OCI-LY1 (cell line): ENCODE results near the gene RET.
A peak's percentile ranks its signal among the peaks of the same experiment; 100 is the strongest.

Source experiments
- H2AFZ ChIP-seq: fragments of 200-600 bp; sonication (generic), shearing (Covaris generic); 2 replicates; pipeline ENCODE4 v1.6.0; 2014; ENCODE audit warnings: antibody characterized with exemption, mild to moderate bottlenecking, low read length
- H3F3A ChIP-seq: fragments of 200-600 bp; sonication (generic), shearing (Covaris generic); 2 replicates; pipeline ENCODE4 v1.6.0; 2014; ENCODE audit warnings: mild to moderate bottlenecking, antibody characterized with exemption, low read length, moderate library complexity; ENCODE audit not compliant: insufficient read depth
- H3K27ac ChIP-seq: fragments of 200-600 bp; sonication (generic); 2 replicates; pipeline ENCODE4 v1.5.1; 2014; ENCODE audit warnings: low read length, mixed run types, mild to moderate bottlenecking, low read depth; ENCODE audit not compliant: poor library complexity, severe bottlenecking
- H3K27me3 ChIP-seq: fragments of 200-600 bp; sonication (generic); 2 replicates; pipeline ENCODE4 v1.6.0; 2014; ENCODE audit warnings: antibody characterized with exemption, mild to moderate bottlenecking, low read length, moderate library complexity; ENCODE audit not compliant: insufficient read depth
- H3K36me3 ChIP-seq: fragments of 200-600 bp; sonication (generic); 2 replicates; pipeline ENCODE4 v1.6.1; 2014; ENCODE audit warnings: mild to moderate bottlenecking, antibody characterized with exemption, low read length, moderate library complexity, mixed read lengths; ENCODE audit not compliant: insufficient read depth
- H3K4me1 ChIP-seq: fragments of 200-600 bp; sonication (generic); 2 replicates; pipeline ENCODE4 v1.5.1; 2014; ENCODE audit warnings: mild to moderate bottlenecking, low read length, moderate library complexity; ENCODE audit not compliant: insufficient read depth, severe bottlenecking
- H3K4me2 ChIP-seq: fragments of 200-600 bp; sonication (generic), shearing (Covaris generic); 2 replicates; pipeline ENCODE4 v1.6.1; 2014; ENCODE audit warnings: low read length
- H3K4me3 ChIP-seq: fragments of 200-600 bp; sonication (generic); 2 replicates; pipeline ENCODE4 v1.5.1; 2014; ENCODE audit warnings: low read length, low read depth, mild to moderate bottlenecking, mixed read lengths; ENCODE audit not compliant: poor library complexity, severe bottlenecking
- H3K79me2 ChIP-seq: fragments of 200-600 bp; shearing (Covaris generic); 2 replicates; pipeline ENCODE4 v1.6.1; 2016; ENCODE audit warnings: mixed run types, low read length, mixed read lengths; ENCODE audit not compliant: insufficient read depth
- H3K9ac ChIP-seq: fragments of 200-600 bp; sonication (generic), shearing (Covaris generic); 2 replicates; pipeline ENCODE4 v1.6.1; 2014; ENCODE audit warnings: mild to moderate bottlenecking, low read length, mixed read lengths
- H3K9me2 ChIP-seq: fragments of 200-600 bp; sonication (generic), shearing (Covaris generic); 2 replicates; pipeline ENCODE4 v1.6.1; 2014; ENCODE audit warnings: low read depth, mild to moderate bottlenecking, low read length, mixed read lengths
- H3K9me3 ChIP-seq: fragments of 200-600 bp; shearing (Covaris generic); 2 replicates; pipeline ENCODE4 v1.6.1; 2014; ENCODE audit warnings: low read length, mixed read lengths
- H4K20me1 ChIP-seq: fragments of 200-600 bp; sonication (generic), shearing (Covaris generic); 2 replicates; pipeline ENCODE4 v1.6.0; 2016; ENCODE audit warnings: mild to moderate bottlenecking, low read length; ENCODE audit not compliant: insufficient read depth
- CTCF ChIP-seq: fragments of 200-600 bp; sonication (generic), shearing (Covaris generic); IDR thresholded peaks from 2 replicates; pipeline ENCODE4 v1.5.1; 2017; ENCODE audit warnings: mild to moderate bottlenecking, antibody characterized with exemption, low read length, moderate library complexity, mixed read lengths
- EZH2 ChIP-seq: fragments of 200-600 bp; sonication (generic), shearing (Covaris generic); IDR thresholded peaks from 2 replicates; pipeline ENCODE4 v1.8.0; 2017; ENCODE audit warnings: borderline replicate concordance, mixed run types, mild to moderate bottlenecking, antibody characterized with exemption, low read length, moderate library complexity, mixed read lengths

RET gene

DNA sequence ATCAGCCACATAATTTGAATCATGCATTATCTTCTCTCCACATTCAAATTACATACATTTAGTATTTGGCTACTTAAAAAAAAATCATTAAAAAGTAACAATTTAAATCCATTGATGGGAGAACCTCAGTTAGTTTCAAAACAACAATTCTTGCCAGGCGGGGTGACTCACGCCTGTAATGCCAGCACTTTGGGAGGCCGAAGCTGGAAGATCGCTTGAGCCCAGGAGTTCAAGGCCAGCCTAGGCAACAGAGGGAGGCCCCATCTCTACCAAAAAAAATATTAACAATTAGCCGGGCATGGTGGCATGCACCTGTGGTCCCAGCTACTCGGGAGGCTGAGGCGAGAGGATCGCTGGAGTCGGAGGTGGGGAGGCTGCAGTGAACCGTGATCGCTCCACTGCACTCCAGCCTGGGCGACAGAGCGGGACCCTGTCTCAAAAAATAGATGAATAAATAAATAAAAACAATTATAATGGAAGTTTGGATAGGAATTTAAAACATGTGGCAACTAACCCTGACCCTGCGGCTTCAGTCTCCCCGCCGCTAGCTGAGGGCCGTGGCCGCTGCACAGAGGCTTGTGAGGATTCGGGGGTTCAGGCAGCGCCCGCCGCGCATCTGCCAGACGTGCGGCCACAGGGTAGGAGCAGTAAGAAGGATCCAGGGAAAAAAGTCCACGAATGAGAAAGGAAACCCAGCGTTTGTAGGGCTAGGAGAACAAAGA, 60.3 kb downstream of the RET start:
- no peak overlapping the region for H3K27ac ChIP-seq
- H2AFZ ChIP-seq, result no peak overlapping the region
- TF ChIP-seq CTCF (no peak), EZH2 (no peak)

DNA sequence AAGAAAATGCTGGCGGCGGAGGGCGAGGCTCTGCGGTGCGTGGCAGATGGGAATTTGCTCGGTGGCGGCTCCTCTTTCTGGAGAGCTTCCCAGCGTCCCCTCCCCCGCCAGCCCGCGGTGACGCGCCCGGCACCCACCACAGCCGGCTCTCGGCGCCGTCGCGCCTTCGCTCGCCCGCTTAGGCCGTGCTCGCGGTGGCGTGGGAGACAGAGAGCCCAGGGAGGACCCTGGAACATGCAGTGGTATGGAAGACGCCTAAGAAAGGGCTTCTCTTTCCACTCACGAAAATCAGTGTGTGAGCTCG, 60.8 kb downstream of the RET start:
- no peaks in the 10 kb centered on the region; the same call in 1 of the 2 replicates for H3K36me3 ChIP-seq
- peaks cover 2% of the 10 kb centered on the region; the same call in 1 of the 2 replicates for H3K27me3 ChIP-seq
- peak overlapping the region; percentile 80 for H3K9ac ChIP-seq
- H4K20me1 ChIP-seq, result no peaks in the 10 kb centered on the region
- H3K9me2 ChIP-seq, result no peaks in the 10 kb centered on the region
- no peak overlapping the region for H2AFZ ChIP-seq
- no peaks in the 10 kb centered on the region for H3K79me2 ChIP-seq
- no peaks in the 10 kb centered on the region for H3K9me3 ChIP-seq
- peak overlapping the region; percentile 89 for H3K4me3 ChIP-seq
- TF ChIP-seq CTCF (0 out of 2 replicates have a peak, but pooled peaks have one; percentile 5), EZH2 (no peak)
- peaks cover 35% of the 10 kb centered on the region for H3K4me1 ChIP-seq
- H3K4me2 ChIP-seq, result peak overlapping the region; percentile 83
- H3K27ac ChIP-seq, result no peak overlapping the region
- no peaks in the 10 kb centered on the region for H3F3A ChIP-seq

More for the DNA sequence above, 60.3 kb downstream of the RET start:
- H3K79me2 ChIP-seq, result no peaks in the 10 kb centered on the region
- H3K4me3 ChIP-seq, result peak overlapping the region; percentile 89
- H4K20me1 ChIP-seq, result no peaks in the 10 kb centered on the region
- no peaks in the 10 kb centered on the region; the same call in 1 of the 2 replicates for H3K36me3 ChIP-seq
- H3K9ac ChIP-seq, result peak overlapping the region; percentile 80
- no peaks in the 10 kb centered on the region for H3K9me3 ChIP-seq
- H3K4me1 ChIP-seq, result peaks cover 35% of the 10 kb centered on the region
- no peaks in the 10 kb centered on the region for H3K9me2 ChIP-seq
- H3K4me2 ChIP-seq, result peak overlapping the region; percentile 83
- no peaks in the 10 kb centered on the region for H3F3A ChIP-seq
- H3K27me3 ChIP-seq, result peaks cover 5% of the 10 kb centered on the region; the same call in 1 of the 2 replicates

DNA sequence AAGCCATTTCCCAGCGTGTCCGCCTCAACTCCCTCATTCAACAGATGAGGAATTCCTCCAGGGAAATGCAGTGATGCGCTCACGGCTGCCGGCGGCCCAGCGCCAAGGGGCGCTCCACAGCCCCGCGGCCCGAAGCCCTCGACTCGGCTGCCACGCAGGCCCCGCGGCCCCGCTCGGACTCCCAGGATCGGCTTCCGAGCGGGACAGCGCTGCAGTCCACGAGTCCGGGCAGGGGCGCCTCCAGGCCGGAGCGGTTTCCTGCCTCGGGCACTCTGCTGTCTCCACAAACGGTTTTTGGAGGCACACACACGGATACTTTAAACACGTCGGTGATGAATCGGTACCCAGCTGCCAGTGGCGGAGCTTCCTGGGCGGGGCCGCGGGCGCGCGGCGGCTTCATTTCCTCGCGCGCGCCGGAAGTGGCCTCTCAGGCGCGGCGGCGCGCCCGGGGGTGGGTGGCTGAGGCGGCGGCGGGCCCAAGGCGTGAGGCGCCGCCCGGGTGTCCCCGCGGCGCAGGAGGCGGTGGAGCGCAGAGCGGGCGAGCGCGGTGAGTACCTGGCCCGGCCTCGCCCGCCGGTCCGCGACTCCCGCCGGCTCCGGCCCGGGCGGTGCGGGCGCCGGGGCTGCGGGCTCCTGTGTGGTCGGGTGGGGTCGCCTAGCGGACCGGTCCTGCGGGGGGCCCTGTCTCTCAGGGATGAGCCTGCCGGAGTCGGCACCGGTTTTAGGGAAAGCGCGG, 61.3 kb downstream of the RET start, which contains the start of gene CSGALNACT2:
CSGALNACT2 (plus strand) TSS at position 425 of the 736 bp plus-strand sequence. CDS start 16,705 bp downstream, outside the sequence.
- Histone ChIP-seq H3K4me1 (peaks cover 35% of the 10 kb centered on the region), H3F3A (no peaks in the 10 kb centered on the region), H3K9me2 (no peaks in the 10 kb centered on the region), H3K9me3 (no peaks in the 10 kb centered on the region), H3K27me3 (no peaks in the 10 kb centered on the region), H3K4me3 (peak within 1 kb of the TSS; percentile 89), H3K4me2 (peak within 1 kb of the TSS; percentile 83), H3K79me2 (no peaks in the 10 kb centered on the region), H3K9ac (peak within 1 kb of the TSS; percentile 80), H3K36me3 (no peaks in the 10 kb centered on the region; the same call in 1 of the 2 replicates), H3K27ac (no peak within 1 kb of the TSS), H4K20me1 (no peaks in the 10 kb centered on the region), H2AFZ (peak within 1 kb of the TSS; percentile 8; the same call in 1 of the 2 replicates)
- no peak for TF ChIP-seq EZH2
- peak; percentile 0; the same call in 1 of the 2 replicates for TF ChIP-seq CTCF
